Ascending aorta (tissue), 2 donors: ENCODE data around the gene PATJ. TPM values are rescaled to one million over a fixed set of nuclear protein-coding genes. Genes with fewer than 3 reads are reported as not detected.

ENCODE experiments used
- DNase-seq, 2 donors: peaks; one replicate each; pipeline ENCODE4 v3.0.0-alpha.2; 2019; ENCODE audit warnings: low spot score in 2 of 2
- H3K27ac ChIP-seq, 2 donors: fragments of 200-600 bp; sonication (generic); one replicate each; pipeline ENCODE4 v1.5.1; 2016 to 2017; ENCODE audit warnings: mild to moderate bottlenecking in 1 of 2
- H3K27me3 ChIP-seq: fragments of 200-600 bp; sonication (generic); one replicate; pipeline ENCODE4 v1.5.1; 2017
- H3K36me3 ChIP-seq, 2 donors: fragments of 200-600 bp; sonication (generic); one replicate each; pipeline ENCODE4 v1.5.1; 2016
- H3K4me1 ChIP-seq, 2 donors: fragments of 200-600 bp; sonication (generic); one replicate each; pipeline ENCODE4 v1.5.1; 2016 to 2017; ENCODE audit warnings: mild to moderate bottlenecking in 1 of 2
- H3K4me3 ChIP-seq, 2 donors: fragments of 200-600 bp; sonication (generic); one replicate each; pipeline ENCODE4 v1.5.1; 2016 to 2017; ENCODE audit warnings: mild to moderate bottlenecking in 1 of 2
- H3K9me3 ChIP-seq, 2 donors: fragments of 200-600 bp; sonication (generic); one replicate each; pipeline ENCODE4 v1.5.1; 2016
- intact Hi-C: fragments of 100-400 bp; cut with DNase I; formaldehyde crosslinking; loops from one replicate; pipeline ENCODE4 v1.15.1; 2023
- total RNA-seq: library from RNA; depleted of rRNA; stranded (reverse); fragments of >200 nt; gene quantifications from one replicate; pipeline ENCODE4 v1.1.0, GENCODE V29; 2016
- TF ChIP-seq, protein P1 (sequence below), 3 experiments: fragments of 200-600 bp in 2 of 3; fragments of 450-650 bp in 1 of 3; sonication (generic) in 2 of 3; IDR thresholded peaks; one replicate each; pipeline ENCODE4 v1.5.1; 2016 to 2019; ENCODE audit warnings: antibody characterized with exemption in 3 of 3, mild to moderate bottlenecking in 1 of 3, moderate library complexity in 1 of 3

The PATJ gene
- total RNA-seq, 1 donor from 2014 or later = 26.7 TPM

DNA sequence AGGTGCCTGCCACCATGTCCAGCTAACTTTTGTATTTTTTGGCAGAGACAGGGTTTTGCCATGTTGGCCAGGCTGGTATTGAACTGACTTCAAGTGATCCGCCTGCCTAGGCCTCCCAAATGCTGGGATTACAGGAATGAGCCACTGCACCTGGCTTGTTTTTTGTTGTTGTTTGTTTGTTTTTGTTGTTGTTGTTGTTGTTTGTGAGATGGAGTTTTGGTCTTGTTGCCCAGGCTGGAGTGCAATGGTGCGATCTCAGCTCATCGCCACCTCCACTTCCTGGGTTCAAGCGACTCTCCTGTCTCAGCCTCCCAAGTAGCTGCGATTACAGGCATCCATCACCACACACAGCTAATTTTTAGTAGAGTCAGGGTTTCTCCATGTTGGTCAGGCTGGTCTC lies 445.3 kb downstream of the PATJ start:
- TF ChIP-seq, protein P1, sequence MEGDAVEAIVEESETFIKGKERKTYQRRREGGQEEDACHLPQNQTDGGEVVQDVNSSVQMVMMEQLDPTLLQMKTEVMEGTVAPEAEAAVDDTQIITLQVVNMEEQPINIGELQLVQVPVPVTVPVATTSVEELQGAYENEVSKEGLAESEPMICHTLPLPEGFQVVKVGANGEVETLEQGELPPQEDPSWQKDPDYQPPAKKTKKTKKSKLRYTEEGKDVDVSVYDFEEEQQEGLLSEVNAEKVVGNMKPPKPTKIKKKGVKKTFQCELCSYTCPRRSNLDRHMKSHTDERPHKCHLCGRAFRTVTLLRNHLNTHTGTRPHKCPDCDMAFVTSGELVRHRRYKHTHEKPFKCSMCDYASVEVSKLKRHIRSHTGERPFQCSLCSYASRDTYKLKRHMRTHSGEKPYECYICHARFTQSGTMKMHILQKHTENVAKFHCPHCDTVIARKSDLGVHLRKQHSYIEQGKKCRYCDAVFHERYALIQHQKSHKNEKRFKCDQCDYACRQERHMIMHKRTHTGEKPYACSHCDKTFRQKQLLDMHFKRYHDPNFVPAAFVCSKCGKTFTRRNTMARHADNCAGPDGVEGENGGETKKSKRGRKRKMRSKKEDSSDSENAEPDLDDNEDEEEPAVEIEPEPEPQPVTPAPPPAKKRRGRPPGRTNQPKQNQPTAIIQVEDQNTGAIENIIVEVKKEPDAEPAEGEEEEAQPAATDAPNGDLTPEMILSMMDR (IDR thresholded peaks at IDR 0.05) = no peak
- DNase-seq = no peak

DNA sequence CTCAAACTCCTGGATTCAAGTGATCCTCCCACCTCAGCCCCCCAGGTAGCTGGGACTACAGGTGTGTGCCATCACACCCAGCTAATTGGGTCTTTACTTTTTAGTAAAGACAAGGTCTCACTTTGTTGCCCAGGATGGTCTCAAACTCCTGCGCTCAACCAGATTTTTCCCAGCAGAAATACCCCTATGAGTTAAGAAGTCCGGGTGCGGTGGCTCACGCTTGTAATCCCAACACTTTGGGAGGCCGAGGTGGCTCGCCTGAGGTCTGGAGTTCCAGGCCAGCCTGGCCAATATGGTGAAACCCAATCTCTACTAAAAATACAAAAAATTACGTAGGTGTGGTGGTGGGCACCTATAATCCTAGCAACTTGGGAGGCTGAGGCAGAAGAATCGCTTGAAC lies 445.8 kb downstream of the PATJ start:
- H3K4me1 ChIP-seq = no peaks in the 10 kb centered on the region
- no peak for DNase-seq
- no peaks in the 10 kb centered on the region for H3K27me3 ChIP-seq
- H3K27ac ChIP-seq = no peak overlapping the region
- no peaks in the 10 kb centered on the region for H3K9me3 ChIP-seq
- intact Hi-C loops = no loop called here
- H3K36me3 ChIP-seq = no peaks in the 10 kb centered on the region
- no peak overlapping the region for H3K4me3 ChIP-seq
- TF ChIP-seq, protein P1 (IDR thresholded peaks at IDR 0.05) = no peak

More for the DNA sequence above, 445.3 kb downstream of the PATJ start:
- no peaks in the 10 kb centered on the region for H3K27me3 ChIP-seq
- H3K4me1 ChIP-seq = no peaks in the 10 kb centered on the region
- intact Hi-C loops = no loop called here
- H3K9me3 ChIP-seq = no peaks in the 10 kb centered on the region
- H3K36me3 ChIP-seq = no peaks in the 10 kb centered on the region
- H3K27ac ChIP-seq = no peak overlapping the region
- no peak overlapping the region for H3K4me3 ChIP-seq

DNA sequence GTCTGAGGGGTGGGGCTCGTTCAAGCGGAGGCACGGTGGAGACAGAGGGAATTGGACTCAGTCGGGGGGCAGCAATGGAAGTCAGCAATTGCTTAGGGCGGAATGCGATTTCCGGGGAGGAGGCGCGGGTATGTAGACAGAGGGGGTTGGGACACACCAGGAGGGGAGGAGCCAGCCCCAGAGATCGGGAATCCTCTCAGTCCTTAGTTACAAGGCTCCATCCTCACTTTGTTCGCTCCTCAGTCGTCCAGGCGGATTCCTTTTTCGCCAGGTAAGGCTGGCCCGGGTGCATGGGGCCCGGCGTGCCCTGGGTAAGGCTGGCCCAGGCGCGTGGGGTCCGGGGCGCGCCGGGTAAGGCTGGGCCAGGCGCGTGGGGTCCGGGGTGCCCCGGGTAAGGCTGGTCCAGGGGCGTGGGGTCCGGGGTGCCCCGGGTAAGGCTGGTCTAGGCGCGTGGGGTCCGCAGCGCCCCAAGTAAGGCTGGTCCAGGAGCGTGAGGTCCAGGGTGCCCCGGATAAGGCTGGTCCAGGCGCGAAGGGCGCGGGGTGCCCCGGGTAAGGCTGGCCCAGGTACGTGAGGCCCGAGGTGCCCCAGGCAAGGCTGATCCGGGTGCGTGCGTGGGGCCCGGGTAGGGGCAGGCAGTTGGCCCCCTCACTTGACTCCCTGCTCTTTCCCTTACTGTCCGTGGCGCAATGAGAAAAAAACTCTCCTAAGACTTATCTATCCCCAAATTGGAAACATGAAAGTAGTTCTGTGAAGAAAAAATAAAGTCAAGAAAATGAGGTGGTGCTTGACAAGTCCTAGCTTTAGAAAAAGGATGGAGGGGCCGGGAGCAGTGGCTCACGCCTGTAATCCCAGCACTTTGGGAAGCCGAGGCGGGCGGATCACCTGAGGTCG lies 452.6 kb downstream of the PATJ start, which contains the start of gene L1TD1:
Gene L1TD1, plus strand, starts transcription at position 199 of the 894 bp plus-strand sequence. CDS start 11,780 bp downstream, outside the sequence.
- Histone ChIP-seq H3K27ac (no peak within 1 kb of the TSS), H3K4me3 (no peak within 1 kb of the TSS), H3K4me1 (no peaks in the 10 kb centered on the region), H3K36me3 (no peaks in the 10 kb centered on the region), H3K9me3 (no peaks in the 10 kb centered on the region), H3K27me3 (no peaks in the 10 kb centered on the region)
- intact Hi-C loops = no loop called here
- DNase-seq = no peak
- TF ChIP-seq, protein P1 (IDR thresholded peaks at IDR 0.05) = no peak

DNA sequence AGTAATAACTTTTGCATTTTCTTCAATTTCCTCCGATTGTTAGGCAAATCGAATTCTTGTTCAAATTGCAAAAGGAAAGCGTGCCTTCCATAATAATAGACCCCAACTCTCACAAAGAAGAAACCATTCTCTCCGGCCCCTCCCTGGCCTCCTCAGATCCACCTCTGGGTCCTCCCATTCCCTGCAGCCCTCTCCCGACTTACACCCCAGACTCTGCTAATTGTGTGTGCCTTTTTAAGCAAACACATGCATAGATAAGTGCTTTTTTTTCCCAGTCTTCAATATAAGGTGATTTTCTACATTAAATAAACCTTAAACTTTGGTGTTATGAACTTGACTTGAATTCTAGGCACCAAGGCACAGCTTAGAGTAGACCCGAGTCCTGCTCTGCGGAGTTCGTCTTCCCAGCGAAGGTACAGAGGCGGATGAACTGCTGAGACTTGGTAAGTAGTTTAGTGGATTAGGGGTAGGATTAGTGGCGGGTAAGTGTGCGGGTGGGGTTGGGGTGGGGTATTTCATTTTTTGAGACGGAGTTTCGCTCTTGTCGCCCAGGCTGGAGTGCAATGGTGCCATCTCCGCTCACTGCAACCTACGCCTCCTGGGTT lies 453.9 kb downstream of the PATJ start:
- no peak for DNase-seq
- Histone ChIP-seq H3K36me3 (no peaks in the 10 kb centered on the region), H3K27me3 (no peaks in the 10 kb centered on the region), H3K4me1 (no peaks in the 10 kb centered on the region), H3K27ac (no peak overlapping the region), H3K4me3 (no peak overlapping the region), H3K9me3 (no peaks in the 10 kb centered on the region)
- TF ChIP-seq, protein P1 (IDR thresholded peaks at IDR 0.05) = no peak
- intact Hi-C loops = no loop called here

DNA sequence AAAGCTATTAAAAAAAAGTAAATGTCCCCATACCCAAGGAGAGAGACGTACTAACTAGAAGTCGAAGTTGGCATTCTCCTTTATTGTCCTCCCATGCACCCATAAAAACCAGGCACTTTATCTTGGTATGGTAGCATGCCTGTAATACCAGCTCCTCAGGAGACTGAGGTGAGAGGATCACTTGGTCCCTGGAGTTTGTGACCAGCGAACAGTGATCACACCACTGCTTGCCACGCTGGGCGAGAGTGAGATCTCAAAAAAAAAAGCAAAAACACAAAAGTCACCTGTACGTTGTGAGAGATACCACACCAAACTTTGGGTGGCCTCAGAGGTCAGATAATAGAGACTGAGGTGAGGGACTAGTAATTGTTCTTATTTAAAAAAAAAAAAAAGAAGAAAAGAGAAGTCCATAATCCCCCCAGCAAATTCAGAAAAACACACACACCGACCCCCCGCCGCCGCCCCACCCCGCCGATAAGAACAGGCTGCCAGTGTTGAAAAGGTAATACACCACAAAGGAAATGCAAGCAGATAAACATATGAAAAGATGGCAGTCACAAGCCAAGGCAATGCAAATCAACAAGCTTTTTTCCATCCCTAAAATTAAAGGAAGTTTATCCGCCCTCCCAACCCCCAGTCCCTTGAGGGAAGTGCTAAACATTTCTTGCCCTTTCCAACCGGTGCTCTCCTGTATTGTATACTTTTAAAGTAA lies 455.9 kb downstream of the PATJ start:
- no peaks in the 10 kb centered on the region for H3K9me3 ChIP-seq
- no peaks in the 10 kb centered on the region for H3K27me3 ChIP-seq
- H3K27ac ChIP-seq = no peak overlapping the region
- H3K4me1 ChIP-seq = no peaks in the 10 kb centered on the region
- H3K36me3 ChIP-seq = no peaks in the 10 kb centered on the region
- no peak overlapping the region for H3K4me3 ChIP-seq
- TF ChIP-seq, protein P1 (IDR thresholded peaks at IDR 0.05) = no peak
- DNase-seq = no peak
- intact Hi-C loops = no loop called here
